Anterior cingulate cortex (tissue), 58 donors: ENCODE results near the gene PFDN4.
"Not testable (repeated sequence)": the region's sequence is repeated elsewhere in the genome, so short reads cannot be mapped to it uniquely, and the experiment has no call there.

ENCODE experiments used
- DNase-seq, 58 donors: peaks; one replicate each; lab custom pipeline; 2025; lab: John Stamatoyannopoulos, UW

Gene PFDN4

GRCh38 chr20:54221996-54222890 is 14.4 kb downstream of the PFDN4 start:
- peak in 7 of 58 donors; percentile 6 to 47 (median 18) for DNase-seq

DNA sequence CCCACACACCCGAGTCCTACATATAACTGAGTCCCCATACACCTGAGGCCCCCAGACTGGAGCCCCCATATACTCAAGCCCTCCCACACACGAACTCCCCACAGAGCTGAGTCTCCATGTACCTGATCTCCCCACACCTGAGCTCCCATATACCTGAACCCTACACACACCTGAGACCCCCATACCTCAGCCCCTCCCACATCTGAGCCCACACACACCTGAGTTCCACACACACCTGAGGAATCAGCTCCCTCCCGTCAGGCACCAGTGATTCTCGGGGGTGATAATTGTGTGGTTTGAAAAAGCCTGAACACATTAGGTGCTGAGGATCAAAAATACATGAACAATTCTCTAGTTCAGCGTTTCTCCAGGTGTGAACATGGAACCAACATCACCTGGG is 15.4 kb downstream of the PFDN4 start:
- no peak for DNase-seq

DNA sequence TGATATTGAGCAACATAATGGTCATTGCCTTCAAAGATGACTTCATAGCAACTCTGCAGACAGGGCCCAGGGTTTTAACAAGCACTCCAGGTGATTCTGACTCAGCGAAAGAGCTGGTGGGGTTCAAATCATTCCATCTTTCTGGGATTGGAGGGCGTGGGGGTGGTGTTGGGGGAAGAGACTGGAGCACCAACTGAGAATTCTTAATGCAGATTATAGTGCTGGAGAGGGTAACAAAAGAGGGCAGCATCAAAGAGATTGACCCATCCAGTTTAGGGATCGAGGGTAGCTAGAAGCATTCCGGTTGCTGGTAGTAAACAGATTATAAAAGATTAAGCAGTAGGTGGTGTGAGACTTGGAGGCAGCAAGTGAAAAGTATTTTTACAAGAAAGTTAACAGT is 15.9 kb downstream of the PFDN4 start:
- DNase-seq = no peak

GRCh38 chr20:54224642-54225041 is 16.8 kb downstream of the PFDN4 start:
- not testable (repeated sequence) for DNase-seq

DNA sequence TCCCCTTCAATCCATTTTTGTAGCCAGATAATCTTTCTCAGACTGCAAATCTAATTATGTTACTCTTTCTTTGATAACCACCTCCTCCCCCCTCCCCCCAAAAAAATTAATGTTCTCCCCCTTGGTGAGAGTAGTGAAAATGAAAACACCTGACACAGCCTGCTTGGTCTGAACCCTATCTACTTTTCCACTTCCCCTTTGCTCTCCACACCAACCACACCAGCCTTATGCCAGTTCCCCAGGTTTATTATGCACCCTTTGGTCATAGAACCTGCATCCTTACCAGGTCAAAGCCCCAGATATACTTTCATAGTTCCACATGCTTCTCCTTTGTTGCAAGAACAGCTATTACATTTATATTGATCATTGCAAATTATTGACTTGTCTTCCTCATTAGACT is 19.4 kb downstream of the PFDN4 start:
- DNase-seq = no peak

GRCh38 chr20:54227751-54228150 is 19.9 kb downstream of the PFDN4 start:
- no peak for DNase-seq

DNA sequence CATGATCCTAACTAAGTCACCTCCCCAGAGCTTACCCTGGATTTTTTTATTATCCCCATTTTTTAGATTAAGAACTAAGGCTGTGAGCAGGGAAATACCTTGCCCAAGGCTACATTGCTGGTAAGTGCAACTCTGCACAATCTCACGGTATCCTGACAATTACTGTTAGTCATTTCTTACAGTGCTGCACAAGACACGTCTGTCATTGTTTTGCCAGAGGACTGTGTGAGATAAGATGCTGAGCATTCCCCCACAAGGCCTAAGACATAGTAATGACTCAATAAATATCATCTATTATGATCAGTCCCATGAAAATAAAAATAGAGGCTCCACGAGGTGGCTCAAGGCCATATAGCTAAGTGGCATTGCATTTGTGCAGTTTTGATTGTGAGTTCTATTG is 21.0 kb downstream of the PFDN4 start:
- DNase-seq = no peak

DNA sequence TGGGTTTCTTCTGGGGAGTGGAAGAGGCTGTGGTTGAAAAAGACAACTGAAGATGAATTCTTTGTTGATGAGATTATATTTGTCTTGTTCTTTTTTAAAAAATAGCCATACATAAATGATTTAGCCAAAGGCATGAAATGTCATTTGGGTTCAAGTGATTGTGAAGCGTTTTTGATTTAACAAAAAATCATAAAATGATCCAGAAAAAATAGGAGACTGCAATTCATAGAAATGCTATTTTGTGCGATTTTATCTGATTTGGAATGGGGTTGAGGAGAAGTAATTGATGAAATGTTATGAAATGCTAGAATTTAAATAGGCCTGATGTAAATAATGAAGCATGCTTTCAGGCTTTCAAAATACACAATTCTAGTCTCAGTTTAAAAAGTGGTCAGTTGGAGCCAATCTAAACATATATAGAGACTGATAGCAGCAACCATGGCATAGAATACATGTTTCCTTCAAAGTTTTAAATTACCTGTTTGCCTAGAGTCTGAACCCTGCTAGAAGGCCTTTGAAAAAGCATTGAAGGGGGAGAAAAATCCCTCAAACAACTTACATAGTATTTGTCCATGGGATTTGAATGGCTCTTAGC is 21.8 kb downstream of the PFDN4 start:
- DNase-seq = no peak

GRCh38 chr20:54231036-54231435 is 23.1 kb downstream of the PFDN4 start:
- DNase-seq = no peak

DNA sequence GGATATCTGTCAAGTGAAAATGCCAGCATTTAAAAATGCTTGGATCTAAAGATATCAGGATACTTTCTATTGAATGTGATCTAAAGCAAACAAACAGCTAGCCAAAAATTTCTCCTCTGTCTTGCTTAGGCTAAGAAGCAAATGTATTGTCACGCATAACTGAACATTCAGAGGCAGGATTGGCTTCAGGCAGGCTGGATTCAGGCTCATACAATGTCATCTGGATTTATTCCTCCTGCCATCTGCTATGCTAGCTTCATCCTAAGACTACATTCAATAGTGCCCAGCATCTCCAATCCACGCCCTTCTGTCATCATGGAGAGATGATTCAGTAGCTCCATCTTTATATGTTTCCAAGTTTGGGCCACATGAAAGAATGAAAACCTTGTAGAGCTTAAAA is 27.1 kb downstream of the PFDN4 start:
- no peak for DNase-seq

DNA sequence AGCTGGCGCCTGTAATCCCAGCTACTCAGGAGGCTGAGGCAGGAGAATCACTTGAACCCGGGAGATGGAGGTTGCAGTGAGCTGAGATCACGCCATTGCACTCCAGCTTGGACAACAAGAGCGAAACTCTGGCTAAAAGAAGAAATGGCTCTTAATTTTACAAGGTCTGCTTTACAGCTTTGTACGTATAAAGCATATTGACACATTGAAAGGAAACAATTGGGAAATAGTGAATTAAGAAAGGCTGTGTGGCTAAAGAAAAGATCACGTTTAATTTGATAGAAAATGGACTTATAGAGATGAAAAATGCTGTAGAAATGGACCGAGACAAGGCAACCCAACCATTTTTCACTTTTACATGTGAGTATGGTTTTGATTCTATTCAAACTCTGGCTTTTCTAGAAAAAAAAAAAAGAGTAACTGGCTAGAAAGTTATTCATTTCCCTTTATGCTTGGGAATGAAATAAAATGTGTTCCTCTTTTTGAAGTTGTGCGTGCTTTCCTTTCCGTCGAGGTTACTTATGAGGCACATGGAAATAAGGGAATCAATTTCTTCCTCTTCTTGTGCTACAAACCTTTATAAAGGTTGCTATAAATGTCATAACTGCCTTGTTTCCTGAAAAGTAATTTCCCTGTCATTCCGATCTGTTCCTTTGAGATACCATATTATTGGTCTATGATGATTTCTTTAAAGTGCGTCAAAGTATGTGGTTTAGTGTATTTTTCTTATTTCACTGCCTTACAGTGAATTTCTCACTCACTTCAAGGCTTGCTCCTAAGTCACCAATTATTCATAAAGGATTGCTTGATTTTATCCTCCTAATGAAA is 29.4 kb downstream of the PFDN4 start:
- DNase-seq = no peak

GRCh38 chr20:54244113-54244512 is 36.2 kb downstream of the PFDN4 start:
- DNase-seq = no peak

- DNase-seq = not testable (repeated sequence)
Measured at GRCh38 chr20:54248705-54249104, 40.8 kb downstream of the PFDN4 start.

DNA sequence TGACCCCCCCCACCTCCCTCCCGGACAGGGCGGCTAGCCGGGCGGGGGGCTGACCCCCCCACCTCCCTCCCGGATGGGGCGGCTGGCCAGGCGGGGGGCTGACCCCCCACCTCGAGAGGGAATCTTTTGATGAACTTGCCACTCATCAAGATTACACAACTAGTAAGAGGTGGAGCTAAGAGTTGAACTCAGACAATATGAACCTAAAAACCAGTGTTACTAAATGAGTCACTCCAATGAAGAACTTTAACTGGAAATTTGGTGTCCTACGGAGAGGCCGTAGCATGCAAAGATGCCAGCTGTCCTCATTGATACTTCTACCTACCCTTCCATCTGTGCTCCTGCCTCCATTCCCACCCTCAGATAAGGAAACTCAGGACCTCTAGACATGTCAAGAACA is 42.8 kb downstream of the PFDN4 start:
- DNase-seq = no peak

DNA sequence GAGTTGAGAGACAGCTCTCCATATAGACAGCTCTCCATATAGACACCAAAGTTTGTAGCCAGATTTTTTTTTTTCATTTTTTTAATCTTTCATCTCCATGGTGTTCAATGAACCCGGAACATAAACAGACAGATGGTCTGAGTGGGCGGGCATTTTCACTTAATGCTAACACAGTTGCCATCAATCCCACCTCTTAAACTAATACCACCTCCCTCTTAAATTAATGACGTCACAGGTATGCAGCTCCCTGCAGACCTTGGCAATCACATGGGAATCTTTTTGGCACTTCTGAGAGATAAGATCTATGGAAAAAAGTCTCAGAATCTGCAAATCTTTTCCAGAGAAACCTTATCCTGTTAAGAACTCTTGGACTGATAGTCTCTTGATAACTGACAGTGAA is 43.2 kb downstream of the PFDN4 start:
- DNase-seq = no peak

DNA sequence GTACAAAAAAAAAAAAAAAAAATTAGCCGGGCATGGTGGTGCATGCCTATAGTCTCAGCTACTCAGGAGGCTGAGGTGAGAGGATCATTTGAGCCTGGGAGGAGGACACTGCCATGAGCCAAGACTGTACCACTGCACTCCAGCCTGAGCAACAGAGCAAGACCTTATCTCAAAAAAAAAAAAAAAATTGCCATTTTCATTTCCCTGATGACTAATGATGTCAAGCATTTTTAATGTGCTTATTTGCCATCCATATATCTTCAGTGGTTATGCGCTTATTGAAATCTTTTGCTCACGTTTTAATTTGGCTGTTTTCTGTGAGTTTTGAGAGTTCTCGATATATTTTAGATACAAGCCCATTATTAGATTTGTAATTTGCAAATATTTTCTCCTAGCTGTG is 46.7 kb downstream of the PFDN4 start:
- no peak for DNase-seq

GRCh38 chr20:54255157-54255556 is 47.3 kb downstream of the PFDN4 start:
- DNase-seq = no peak

DNA sequence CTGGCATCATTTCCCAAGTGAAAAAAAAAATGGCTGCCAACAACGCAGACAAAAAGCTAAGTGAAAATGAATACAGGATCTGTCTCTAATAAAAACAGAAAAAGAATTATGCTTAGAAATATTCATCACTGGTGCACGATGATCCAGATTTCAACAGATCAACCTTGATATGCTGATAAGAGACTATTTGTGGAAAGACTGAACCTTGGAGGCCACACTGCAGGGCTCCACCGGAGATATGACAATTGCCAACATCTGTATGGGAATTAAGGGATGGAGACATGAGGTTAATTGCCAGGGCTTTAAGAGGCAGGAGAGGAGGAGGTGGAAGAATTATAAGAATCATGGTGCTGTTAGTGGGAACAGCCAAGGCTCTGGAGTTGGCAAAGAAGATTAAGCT is 48.3 kb downstream of the PFDN4 start:
- no peak for DNase-seq

- no peak for DNase-seq
Measured at GRCh38 chr20:54257071-54257816, 49.4 kb downstream of the PFDN4 start.

DNA sequence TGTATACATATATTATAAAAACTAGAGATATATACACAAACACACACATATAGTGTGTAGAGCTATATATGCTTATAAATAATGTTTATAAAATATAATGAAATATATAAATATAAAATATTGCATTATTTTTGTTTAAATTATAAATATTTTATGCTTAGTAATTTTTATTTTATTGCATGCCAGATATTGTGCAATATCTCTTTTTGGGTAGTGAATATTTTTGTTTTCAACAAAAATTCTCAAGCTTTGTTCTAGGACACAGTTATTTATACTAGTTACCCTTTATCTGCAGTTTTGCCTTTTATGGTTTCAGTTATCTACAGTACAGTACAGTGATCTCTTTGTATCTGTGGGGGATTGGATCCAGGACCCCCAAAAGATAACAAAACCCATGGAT is 52.2 kb downstream of the PFDN4 start:
- no peak for DNase-seq

- DNase-seq = no peak
Measured at GRCh38 chr20:54262671-54263070, 54.8 kb downstream of the PFDN4 start.
